Neuronal stem cell (in vitro differentiated cells): ENCODE data around the gene ASCC1.
"Not testable (repeated sequence)": the region's sequence is repeated elsewhere in the genome, so short reads cannot be mapped to it uniquely, and the experiment has no call there.

Source experiments
- DNase-seq: peaks from one replicate; pipeline ENCODE4 v3.0.0-alpha.2; 2013; ENCODE audit warnings: low spot score
- H2AFZ ChIP-seq: one replicate; pipeline ENCODE4 v1.6.1; 2013; ENCODE audit warnings: mild to moderate bottlenecking, low read length, inconsistent platforms
- H2AK5ac ChIP-seq: 2 replicates; pipeline ENCODE4 v1.6.1; 2013; ENCODE audit warnings: low read depth, mild to moderate bottlenecking, inconsistent platforms, low read length, moderate library complexity, mixed read lengths
- H2BK120ac ChIP-seq: 2 replicates; pipeline ENCODE4 v1.6.1; 2013; ENCODE audit warnings: low read depth, mild to moderate bottlenecking, inconsistent platforms, low read length, moderate library complexity, mixed read lengths
- H2BK12ac ChIP-seq: one replicate; pipeline ENCODE4 v1.6.1; 2013; ENCODE audit warnings: low read length, inconsistent platforms
- H2BK15ac ChIP-seq: 2 replicates; pipeline ENCODE4 v1.6.1; 2013; ENCODE audit warnings: mild to moderate bottlenecking, low read length, inconsistent platforms, mixed read lengths
- H2BK5ac ChIP-seq: one replicate; pipeline ENCODE4 v1.6.1; 2013; ENCODE audit warnings: inconsistent platforms, mild to moderate bottlenecking, low read length, moderate library complexity
- H3K14ac ChIP-seq: one replicate; pipeline ENCODE4 v1.6.1; 2013; ENCODE audit warnings: low read length, inconsistent platforms
- H3K18ac ChIP-seq: 2 replicates; pipeline ENCODE4 v1.6.1; 2013; ENCODE audit warnings: low read length, inconsistent platforms
- H3K23ac ChIP-seq: 2 replicates; pipeline ENCODE4 v1.6.1; 2013; ENCODE audit warnings: low read depth, mild to moderate bottlenecking, mixed read lengths, low read length, inconsistent platforms; ENCODE audit not compliant: poor library complexity
- H3K27ac ChIP-seq: replicated peaks from 3 replicates; pipeline ENCODE4 v1.5.1; 2013; ENCODE audit warnings: low read length, inconsistent platforms
- H3K27me3 ChIP-seq, 3 experiments: 2 replicates each; pipeline ENCODE4 v1.6.1; 2013; ENCODE audit warnings: low read length in 3 of 3, mild to moderate bottlenecking in 2 of 3, inconsistent platforms in 1 of 3, low read depth in 1 of 3, mixed read lengths in 1 of 3, moderate library complexity in 1 of 3; ENCODE audit not compliant: control insufficient read depth in 3 of 3, insufficient read depth in 3 of 3
- H3K36me3 ChIP-seq, 2 donors: replicated peaks in 1 of 2; 2 replicates each; pipeline ENCODE4 v1.6.1; 2013; ENCODE audit warnings: low read length in 2 of 2; ENCODE audit not compliant: control insufficient read depth in 2 of 2, insufficient read depth in 2 of 2
- H3K4ac ChIP-seq: 2 replicates; pipeline ENCODE4 v1.6.1; 2013; ENCODE audit warnings: inconsistent platforms, mild to moderate bottlenecking, low read length, moderate library complexity
- H3K4me1 ChIP-seq, 2 donors: 1 replicate in 1 of 2; 2 replicates in 1 of 2; pipeline ENCODE4 v1.6.1; 2013; ENCODE audit warnings: low read length in 2 of 2, low read depth in 1 of 2; ENCODE audit not compliant: control insufficient read depth in 2 of 2, insufficient read depth in 1 of 2
- H3K4me2 ChIP-seq: one replicate; pipeline ENCODE4 v1.6.1; 2013; ENCODE audit warnings: mild to moderate bottlenecking, low read length, inconsistent platforms; ENCODE audit not compliant: insufficient read depth, poor library complexity, severe bottlenecking
- H3K4me3 ChIP-seq, 2 donors: 2 replicates each; pipeline ENCODE4 v1.5.1; 2013; ENCODE audit warnings: low read length in 2 of 2, mild to moderate bottlenecking in 2 of 2, inconsistent platforms in 1 of 2, moderate library complexity in 1 of 2
- H3K79me1 ChIP-seq: one replicate; pipeline ENCODE4 v1.6.1; 2013; ENCODE audit warnings: low read depth, mild to moderate bottlenecking, inconsistent platforms, low read length, moderate library complexity
- H3K9ac ChIP-seq: one replicate; pipeline ENCODE4 v1.6.1; 2013; ENCODE audit warnings: mild to moderate bottlenecking, low read depth, low read length, inconsistent platforms; ENCODE audit not compliant: poor library complexity
- H3K9me3 ChIP-seq, 2 donors: replicated peaks in 1 of 2; 2 replicates each; pipeline versions ENCODE3 to v1.6.1; 2013; ENCODE audit warnings: low read length in 2 of 2, mild to moderate bottlenecking in 2 of 2, inconsistent platforms in 1 of 2, low read depth in 1 of 2, mixed read lengths in 1 of 2, moderate library complexity in 1 of 2; ENCODE audit not compliant: control insufficient read depth in 2 of 2, insufficient read depth in 1 of 2
- H4K8ac ChIP-seq: one replicate; pipeline ENCODE4 v1.6.1; 2013; ENCODE audit warnings: low read depth, mild to moderate bottlenecking, inconsistent platforms, low read length, moderate library complexity
- H4K91ac ChIP-seq: one replicate; pipeline ENCODE4 v1.6.1; 2013; ENCODE audit warnings: low read length, low read depth, mild to moderate bottlenecking, inconsistent platforms; ENCODE audit not compliant: poor library complexity
- WGBS, 2 donors: extraction: QIAGEN DNeasy Blood & Tissue Kit; methylation state at CpG; one replicate each; pipeline ENCODE4 v1.1.7; 2013; ENCODE audit warnings: missing lambda C conversion rate in 2 of 2, mixed read lengths in 1 of 2; ENCODE audit not compliant: insufficient read length in 2 of 2, insufficient replicate concordance in 1 of 2; ENCODE audit errors: extremely low coverage in 2 of 2; 5-methylcytosine and 5-hydroxymethylcytosine counted together

The ASCC1 gene

DNA sequence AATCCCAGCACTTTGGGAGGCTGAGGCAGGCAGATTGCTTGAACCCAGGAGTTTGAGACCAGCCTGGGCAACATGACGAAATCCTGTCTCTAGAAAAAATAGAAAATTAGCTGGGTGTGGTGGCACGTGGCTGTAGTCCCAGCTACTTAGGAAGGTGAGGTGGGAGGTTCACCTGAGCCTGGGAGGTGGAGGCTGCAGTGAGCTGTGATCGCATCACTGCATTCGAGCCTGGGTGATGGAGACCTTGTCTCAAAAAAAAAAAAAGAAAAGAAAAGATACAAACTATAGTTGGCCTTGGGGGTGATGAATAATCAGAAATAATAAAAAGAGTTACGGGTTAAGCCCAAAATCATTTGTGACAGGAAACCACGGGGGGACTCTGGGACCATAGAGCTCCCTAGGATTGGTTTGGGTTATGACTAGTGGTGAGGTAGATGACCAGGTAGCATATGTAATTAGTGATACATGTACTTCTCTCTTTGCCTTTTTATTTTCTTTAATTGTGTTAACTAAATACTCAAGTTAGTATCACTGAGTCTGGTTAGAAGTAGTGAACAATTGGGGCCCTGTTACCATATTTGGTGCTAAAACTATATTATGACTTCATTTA lies 10.4 kb upstream of the ASCC1 start:
- H2AK5ac ChIP-seq: no peak overlapping the region
- no peak overlapping the region for H3K27ac ChIP-seq
- no peak overlapping the region for H3K23ac ChIP-seq
- H3K4me3 ChIP-seq: no peak overlapping the region
- H3K9me3 ChIP-seq: no peaks in the 10 kb centered on the region
- H3K9ac ChIP-seq: no peak overlapping the region
- peaks cover 14 to 67% of the 10 kb centered on the region in 2 donors for H3K36me3 ChIP-seq
- H2BK120ac ChIP-seq: no peak overlapping the region
- DNase-seq: no peak
- H3K4me1 ChIP-seq: peaks cover 1 to 3% of the 10 kb centered on the region in 2 donors
- no peak overlapping the region for H3K4me2 ChIP-seq
- no peaks in the 10 kb centered on the region for H3K27me3 ChIP-seq
- WGBS, 2 donors: no CpG with 5 or more reads among the region's 6 CpGs
- H3K14ac ChIP-seq: no peak overlapping the region
- H2BK12ac ChIP-seq: no peak overlapping the region
- H4K91ac ChIP-seq: no peak overlapping the region
- H2BK15ac ChIP-seq: no peak overlapping the region
- no peak overlapping the region for H3K18ac ChIP-seq
- H2AFZ ChIP-seq: no peak overlapping the region
- H3K79me1 ChIP-seq: peaks cover 3% of the 10 kb centered on the region
- no peak overlapping the region for H3K4ac ChIP-seq
- no peak overlapping the region for H2BK5ac ChIP-seq
- no peak overlapping the region for H4K8ac ChIP-seq

DNA sequence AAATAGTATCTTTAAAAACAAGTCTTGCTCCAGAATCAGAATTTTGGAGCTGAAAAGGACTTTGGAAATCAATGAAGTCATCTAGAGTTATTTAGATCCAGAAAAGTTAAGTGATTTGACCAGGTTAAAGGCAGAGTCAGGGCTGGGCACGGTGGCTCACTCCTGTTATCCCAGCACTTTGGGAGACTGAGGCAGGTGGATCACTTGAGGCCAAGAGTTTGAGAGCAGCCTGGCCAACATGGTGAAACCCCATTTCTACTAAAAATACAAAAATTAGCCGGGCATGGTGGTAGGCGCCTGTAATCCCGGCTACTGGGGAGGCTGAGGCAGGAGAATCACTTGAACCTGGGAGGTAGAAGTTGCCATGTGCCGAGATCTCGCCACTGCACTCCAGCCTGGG lies 8.1 kb upstream of the ASCC1 start:
- not testable (repeated sequence) for H4K91ac ChIP-seq, H3K27me3 ChIP-seq, H3K9me3 ChIP-seq, H2AK5ac ChIP-seq, H3K18ac ChIP-seq, H3K4me2 ChIP-seq, H3K14ac ChIP-seq, H2BK5ac ChIP-seq, H3K27ac ChIP-seq, H3K4me3 ChIP-seq, H2BK120ac ChIP-seq, H2BK15ac ChIP-seq, H2BK12ac ChIP-seq, H3K23ac ChIP-seq, H3K4me1 ChIP-seq, H3K4ac ChIP-seq, H3K79me1 ChIP-seq, H4K8ac ChIP-seq, H3K9ac ChIP-seq, H2AFZ ChIP-seq, DNase-seq
- WGBS, 2 donors: no CpG with 5 or more reads among the region's 6 CpGs
- H3K36me3 ChIP-seq: peaks cover 9 to 59% of the 10 kb centered on the region in 2 donors

DNA sequence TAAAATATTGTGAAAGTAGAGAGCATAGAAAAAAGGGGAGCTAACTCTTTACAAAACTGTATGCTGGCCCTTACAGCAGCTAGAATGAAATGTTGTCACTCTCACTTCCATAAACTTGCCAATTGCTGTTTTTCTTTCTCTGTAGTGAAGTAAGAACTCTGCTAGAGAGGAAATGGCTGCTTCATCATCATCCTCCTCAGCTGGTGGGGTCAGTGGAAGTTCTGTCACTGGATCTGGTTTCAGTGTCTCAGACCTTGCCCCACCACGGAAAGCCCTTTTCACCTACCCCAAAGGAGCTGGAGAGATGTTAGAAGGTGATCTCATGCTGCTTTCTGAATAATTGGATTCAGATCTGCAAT lies 7.6 kb upstream of the ASCC1 start:
- Histone ChIP-seq H2BK12ac (no peak overlapping the region), H3K27me3 (no peaks in the 10 kb centered on the region), H3K9me3 (no peaks in the 10 kb centered on the region), H2BK120ac (no peak overlapping the region), H2AFZ (no peak overlapping the region), H3K9ac (no peak overlapping the region), H3K36me3 (peaks cover 9 to 55% of the 10 kb centered on the region in 2 donors), H2BK15ac (no peak overlapping the region), H3K4ac (no peak overlapping the region), H2BK5ac (no peak overlapping the region), H3K4me2 (no peak overlapping the region), H3K4me1 (no peaks in the 10 kb centered on the region), H3K4me3 (no peak overlapping the region), H3K27ac (no peak overlapping the region), H4K8ac (no peak overlapping the region), H4K91ac (no peak overlapping the region), H3K79me1 (peaks cover 3% of the 10 kb centered on the region), H3K18ac (no peak overlapping the region), H3K23ac (no peak overlapping the region), H2AK5ac (no peak overlapping the region), H3K14ac (no peak overlapping the region)
- WGBS, 2 donors: no CpG with 5 or more reads among the region's 1 CpG
- DNase-seq: no peak

DNA sequence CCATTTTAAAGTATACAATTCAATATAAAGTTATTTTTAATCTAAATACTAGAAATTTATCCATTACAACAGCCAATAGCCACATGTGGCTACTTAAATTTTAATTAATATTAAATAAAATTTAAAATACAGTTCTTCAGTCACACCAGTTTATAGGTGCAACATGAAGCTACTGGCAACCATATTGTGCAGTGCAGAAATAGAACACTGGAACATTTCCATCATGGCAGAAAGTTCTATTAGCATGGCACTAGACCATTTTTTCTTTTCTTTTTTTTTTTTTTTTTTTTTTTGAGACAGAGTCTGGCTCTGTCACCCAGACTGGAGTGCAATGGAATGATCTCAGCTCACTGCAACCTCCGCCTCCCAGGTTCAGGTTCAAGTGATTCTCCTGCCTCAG lies 5.2 kb upstream of the ASCC1 start:
- H2BK120ac ChIP-seq: no peak overlapping the region
- no peak overlapping the region for H2BK5ac ChIP-seq
- H3K4me2 ChIP-seq: no peak overlapping the region
- H2BK12ac ChIP-seq: no peak overlapping the region
- no peak overlapping the region for H3K14ac ChIP-seq
- H3K4ac ChIP-seq: no peak overlapping the region
- H3K27ac ChIP-seq: no peak overlapping the region
- no peak overlapping the region for H3K18ac ChIP-seq
- H2AK5ac ChIP-seq: no peak overlapping the region
- no peak overlapping the region for H3K9ac ChIP-seq
- H4K8ac ChIP-seq: no peak overlapping the region
- no peak overlapping the region for H3K4me3 ChIP-seq
- H3K79me1 ChIP-seq: peaks cover 2% of the 10 kb centered on the region
- peaks cover 11 to 36% of the 10 kb centered on the region in 2 donors for H3K36me3 ChIP-seq
- no peak overlapping the region for H2AFZ ChIP-seq
- H2BK15ac ChIP-seq: no peak overlapping the region
- H3K23ac ChIP-seq: no peak overlapping the region
- H4K91ac ChIP-seq: no peak overlapping the region
- WGBS, 2 donors: no CpG with 5 or more reads among the region's 1 CpG
- no peaks in the 10 kb centered on the region for H3K9me3 ChIP-seq
- peaks cover 3% of the 10 kb centered on the region in 2 donors for H3K4me1 ChIP-seq
- H3K27me3 ChIP-seq: no peaks in the 10 kb centered on the region
- no peak for DNase-seq
